Smooth muscle cell (in vitro differentiated cells): ENCODE data around the gene CDYL. TPM values are rescaled to one million over a fixed set of nuclear protein-coding genes. Genes with fewer than 3 reads are reported as not detected.

Source experiments
- DNase-seq: peaks from one replicate; lab custom pipeline; 2025; ENCODE audit not compliant: unreplicated experiment; lab: John Stamatoyannopoulos, UW
- H2AFZ ChIP-seq: fragments of 200-600 bp; sonication (generic); 2 replicates; pipeline ENCODE4 v1.6.0; 2016; ENCODE audit warnings: antibody characterized with exemption, low read depth, mild to moderate bottlenecking
- H3F3A ChIP-seq: fragments of 200-600 bp; sonication (generic); 2 replicates; pipeline ENCODE4 v1.6.0; 2017; ENCODE audit warnings: antibody characterized with exemption, low read depth
- H3K27ac ChIP-seq: fragments of 200-600 bp; sonication (generic); 2 replicates; pipeline ENCODE4 v1.5.1; 2016; ENCODE audit warnings: low read depth, mild to moderate bottlenecking
- H3K27me3 ChIP-seq: fragments of 200-600 bp; sonication (generic); 2 replicates; pipeline ENCODE4 v1.6.1; 2016; ENCODE audit warnings: low read depth, mild to moderate bottlenecking
- H3K36me3 ChIP-seq: fragments of 200-600 bp; sonication (generic); 2 replicates; pipeline ENCODE4 v1.5.1; 2016; ENCODE audit warnings: low read depth
- H3K4me1 ChIP-seq: fragments of 200-600 bp; sonication (generic); 2 replicates; pipeline ENCODE4 v1.5.1; 2016; ENCODE audit warnings: low read depth
- H3K4me2 ChIP-seq: fragments of 200-600 bp; sonication (generic); 2 replicates; pipeline ENCODE4 v1.6.0; 2016; ENCODE audit warnings: mild to moderate bottlenecking
- H3K4me3 ChIP-seq: fragments of 200-600 bp; sonication (generic); 2 replicates; pipeline ENCODE4 v1.5.1; 2016; ENCODE audit warnings: mild to moderate bottlenecking
- H3K79me2 ChIP-seq: fragments of 200-600 bp; sonication (generic); 2 replicates; pipeline ENCODE4 v1.6.0; 2016; ENCODE audit warnings: low read depth, mild to moderate bottlenecking
- H3K9ac ChIP-seq: fragments of 200-600 bp; sonication (generic); 2 replicates; pipeline ENCODE4 v1.6.0; 2016; ENCODE audit warnings: low read depth
- H3K9me3 ChIP-seq: fragments of 200-600 bp; sonication (generic); replicated peaks from 2 replicates; pipeline ENCODE4 v1.5.1; 2016; ENCODE audit warnings: low read depth
- H4K20me1 ChIP-seq: fragments of 200-600 bp; sonication (generic); 2 replicates; pipeline ENCODE4 v1.6.0; 2016; ENCODE audit warnings: low read depth
- WGBS: methylation state at CpG from one replicate; pipeline ENCODE4 v1.1.7; 2016; ENCODE audit warnings: low lambda C conversion rate; 5-methylcytosine and 5-hydroxymethylcytosine counted together
- polyA plus RNA-seq: library from polyadenylated mRNA; unstranded; fragments of >200 nt; fragmentation: Nextera tagmentation; extraction: Ambion mirVana; gene quantifications from 2 replicates; pipeline ENCODE4 v1.2.1, GENCODE V29; 2016
- total RNA-seq: library from RNA; depleted of rRNA; stranded (reverse); fragments of >200 nt; gene quantifications from 2 replicates; pipeline ENCODE4 v1.2.3, GENCODE V29; 2014
- TF ChIP-seq, protein P1 (sequence below): fragments of 200-600 bp; sonication (generic); IDR thresholded peaks from 2 replicates; pipeline ENCODE4 v1.5.1; 2017; ENCODE audit warnings: borderline replicate concordance, mild to moderate bottlenecking, antibody characterized with exemption; ENCODE audit not compliant: insufficient read depth, poor library complexity, severe bottlenecking

The CDYL gene
- total and polyA plus RNA-seq, 2 experiments from 2014 or later: 28.7 to 34.5 TPM

GRCh38 chr6:4903751-4904370, 127.7 kb downstream of the CDYL start:
- H3K79me2 ChIP-seq: peaks cover 89% of the 10 kb centered on the region
- H2AFZ ChIP-seq: no peak overlapping the region
- H3K9ac ChIP-seq: no peak overlapping the region
- 85% methylated on average over 12 of the region's 12 CpGs for WGBS
- H3K4me2 ChIP-seq: no peak overlapping the region
- H4K20me1 ChIP-seq: peaks cover 74% of the 10 kb centered on the region
- H3K36me3 ChIP-seq: no peaks in the 10 kb centered on the region
- no peaks in the 10 kb centered on the region for H3K27me3 ChIP-seq
- H3K27ac ChIP-seq: no peak overlapping the region
- TF ChIP-seq, protein P1, sequence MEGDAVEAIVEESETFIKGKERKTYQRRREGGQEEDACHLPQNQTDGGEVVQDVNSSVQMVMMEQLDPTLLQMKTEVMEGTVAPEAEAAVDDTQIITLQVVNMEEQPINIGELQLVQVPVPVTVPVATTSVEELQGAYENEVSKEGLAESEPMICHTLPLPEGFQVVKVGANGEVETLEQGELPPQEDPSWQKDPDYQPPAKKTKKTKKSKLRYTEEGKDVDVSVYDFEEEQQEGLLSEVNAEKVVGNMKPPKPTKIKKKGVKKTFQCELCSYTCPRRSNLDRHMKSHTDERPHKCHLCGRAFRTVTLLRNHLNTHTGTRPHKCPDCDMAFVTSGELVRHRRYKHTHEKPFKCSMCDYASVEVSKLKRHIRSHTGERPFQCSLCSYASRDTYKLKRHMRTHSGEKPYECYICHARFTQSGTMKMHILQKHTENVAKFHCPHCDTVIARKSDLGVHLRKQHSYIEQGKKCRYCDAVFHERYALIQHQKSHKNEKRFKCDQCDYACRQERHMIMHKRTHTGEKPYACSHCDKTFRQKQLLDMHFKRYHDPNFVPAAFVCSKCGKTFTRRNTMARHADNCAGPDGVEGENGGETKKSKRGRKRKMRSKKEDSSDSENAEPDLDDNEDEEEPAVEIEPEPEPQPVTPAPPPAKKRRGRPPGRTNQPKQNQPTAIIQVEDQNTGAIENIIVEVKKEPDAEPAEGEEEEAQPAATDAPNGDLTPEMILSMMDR: no peak
- H3K9me3 ChIP-seq: no peaks in the 10 kb centered on the region
- H3K4me1 ChIP-seq: no peaks in the 10 kb centered on the region
- no peak for DNase-seq
- H3F3A ChIP-seq: no peaks in the 10 kb centered on the region
- no peak overlapping the region for H3K4me3 ChIP-seq

DNA sequence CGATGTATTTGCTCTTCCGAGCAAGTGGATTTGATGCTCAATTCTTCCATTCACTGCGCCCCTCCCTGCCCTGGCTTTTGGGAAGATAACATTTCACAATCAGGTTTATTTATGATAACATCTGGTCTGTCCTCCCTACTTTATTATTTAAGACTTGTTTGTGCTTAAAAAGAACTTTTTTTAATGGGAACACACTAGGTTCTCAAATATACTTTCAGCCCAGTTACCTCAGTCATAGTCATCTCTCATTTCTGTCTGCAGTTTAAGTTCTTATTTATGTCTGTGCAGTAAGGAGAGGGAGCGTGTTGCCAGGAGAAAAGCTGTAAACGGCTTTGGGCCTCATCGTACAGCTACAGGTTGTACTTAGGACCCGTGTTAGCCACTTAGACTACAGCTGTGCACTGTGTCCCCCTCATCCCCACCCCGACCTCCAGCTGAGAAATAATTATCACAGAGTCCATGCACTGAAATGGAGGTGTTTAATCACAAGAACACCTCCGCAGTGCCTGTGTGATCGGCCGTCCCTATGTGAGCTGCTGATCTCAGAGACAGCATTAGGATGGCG, 128.3 kb downstream of the CDYL start:
- Histone ChIP-seq H3K79me2 (peaks cover 88% of the 10 kb centered on the region), H3K4me1 (no peaks in the 10 kb centered on the region), H2AFZ (no peak overlapping the region), H3F3A (no peaks in the 10 kb centered on the region), H4K20me1 (peaks cover 73% of the 10 kb centered on the region), H3K27ac (no peak overlapping the region), H3K27me3 (no peaks in the 10 kb centered on the region), H3K9me3 (no peaks in the 10 kb centered on the region), H3K36me3 (no peaks in the 10 kb centered on the region), H3K9ac (no peak overlapping the region), H3K4me3 (no peak overlapping the region), H3K4me2 (no peak overlapping the region)
- TF ChIP-seq, protein P1: no peak
- 95% methylated on average over 12 of the region's 12 CpGs for WGBS
- DNase-seq: no peak

DNA sequence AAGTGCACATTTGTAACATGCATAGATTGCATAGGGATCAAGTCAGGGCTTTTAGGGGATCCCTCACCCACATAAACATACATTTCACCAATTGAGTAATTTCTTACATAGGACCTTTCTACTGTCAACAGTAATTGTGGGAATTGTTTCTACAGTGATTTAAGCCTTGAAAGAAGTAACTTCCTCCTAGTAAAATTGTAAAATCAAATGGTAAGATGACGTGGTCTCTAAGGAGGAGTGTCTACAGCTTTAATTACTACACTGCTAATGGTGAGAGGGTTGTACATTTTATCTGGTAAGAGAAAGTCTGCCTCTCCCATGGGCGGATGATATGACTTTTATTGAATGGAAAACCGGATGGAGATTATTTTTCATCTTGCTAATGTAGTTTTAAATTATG, 129.6 kb downstream of the CDYL start:
- Histone ChIP-seq H3K4me3 (no peak overlapping the region), H3K27ac (no peak overlapping the region), H3F3A (no peaks in the 10 kb centered on the region), H2AFZ (no peak overlapping the region), H3K4me2 (no peak overlapping the region), H3K36me3 (no peaks in the 10 kb centered on the region), H3K4me1 (no peaks in the 10 kb centered on the region), H4K20me1 (peaks cover 74% of the 10 kb centered on the region), H3K9me3 (no peaks in the 10 kb centered on the region), H3K27me3 (no peaks in the 10 kb centered on the region), H3K79me2 (peaks cover 88% of the 10 kb centered on the region), H3K9ac (no peak overlapping the region)
- no peak for DNase-seq
- TF ChIP-seq, protein P1: no peak
- 91% methylated on average over 3 of the region's 3 CpGs for WGBS
